H1 (cell line): ENCODE data around the gene HOXC11. TPM values are rescaled to one million over a fixed set of nuclear protein-coding genes. Genes with fewer than 3 reads are reported as not detected.

ENCODE experiments used
- CTCF ChIA-PET: fragments of 300-600 bp; sonication (Branson Sonifier 250); formaldehyde crosslinking; loops from one replicate; lab custom pipeline; 2021; ENCODE audit not compliant: partially characterized antibody; lab: Charles Lee
- POLR2A ChIA-PET: fragments of 300-600 bp; sonication (Branson Sonifier 250); formaldehyde crosslinking; loops from one replicate; lab custom pipeline; 2021; ENCODE audit warnings: inconsistent platforms; ENCODE audit not compliant: partially characterized antibody; lab: Charles Lee
- DNase-seq, 2 experiments: peaks; one replicate each; pipeline versions ENCODE4 v3.0.0 to v3.0.0-alpha.2; 2010 to 2022; ENCODE audit warnings: low spot score in 2 of 2, low read depth in 1 of 2, mixed read lengths in 1 of 2
- FAIRE-seq: peaks from 2 replicates; lab custom pipeline; 2011; peaks lifted over from hg19 to GRCh38; lab: Jason Lieb, UNC
- H2AFZ ChIP-seq: 2 replicates; pipeline ENCODE4 v1.8.1; 2012; ENCODE audit warnings: low read length, inconsistent platforms
- H2AK5ac ChIP-seq: 2 replicates; pipeline ENCODE4 v1.6.1; 2013; ENCODE audit warnings: low read depth, low read length
- H2BK120ac ChIP-seq: replicated peaks from 2 replicates; pipeline ENCODE3; 2013; ENCODE audit warnings: low read depth, low read length, inconsistent platforms
- H2BK12ac ChIP-seq: 2 replicates; pipeline ENCODE4 v1.6.1; 2013; ENCODE audit warnings: low read depth, low read length
- H2BK15ac ChIP-seq: 2 replicates; pipeline ENCODE4 v1.6.1; 2013; ENCODE audit warnings: low read length
- H2BK20ac ChIP-seq: 2 replicates; pipeline ENCODE4 v1.6.1; 2013; ENCODE audit warnings: low read length
- H2BK5ac ChIP-seq: 2 replicates; pipeline ENCODE4 v1.6.1; 2013; ENCODE audit warnings: low read depth, low read length
- H3K14ac ChIP-seq: 2 replicates; pipeline ENCODE4 v1.6.1; 2013; ENCODE audit warnings: inconsistent platforms; ENCODE audit not compliant: insufficient read length
- H3K18ac ChIP-seq: 2 replicates; pipeline ENCODE4 v1.6.1; 2013; ENCODE audit warnings: low read length; ENCODE audit errors: extremely low read depth
- H3K23ac ChIP-seq: 2 replicates; pipeline ENCODE4 v1.6.1; 2013; ENCODE audit warnings: inconsistent platforms; ENCODE audit not compliant: insufficient read length
- H3K23me2 ChIP-seq: 2 replicates; pipeline ENCODE4 v1.6.1; 2013; ENCODE audit warnings: low read depth, low read length
- H3K27ac ChIP-seq: 2 replicates; pipeline ENCODE4 v1.6.1; 2011; ENCODE audit warnings: low read depth, low read length, inconsistent platforms
- H3K27me3 ChIP-seq, 4 experiments: replicated peaks in 1 of 4; 1 replicate in 1 of 4; 2 replicates in 3 of 4; pipeline versions ENCODE4 v1.6.1 to v1.8.1; 2011 to 2013; ENCODE audit warnings: low read length in 3 of 4, mild to moderate bottlenecking in 3 of 4, inconsistent platforms in 2 of 4, mixed read lengths in 2 of 4, moderate library complexity in 1 of 4; ENCODE audit not compliant: control insufficient read depth in 3 of 4, insufficient read depth in 3 of 4; ENCODE audit errors: extremely low read depth in 1 of 4
- H3K36me3 ChIP-seq, 4 experiments: 2 replicates each; pipeline versions ENCODE4 v1.6.1 to v1.8.1; 2011 to 2013; ENCODE audit warnings: mild to moderate bottlenecking in 4 of 4, low read length in 3 of 4, moderate library complexity in 2 of 4, control low read depth in 1 of 4, inconsistent platforms in 1 of 4; ENCODE audit not compliant: insufficient read depth in 4 of 4, control insufficient read depth in 2 of 4
- H3K4ac ChIP-seq: replicated peaks from 2 replicates; pipeline ENCODE3; 2013; ENCODE audit warnings: low read length, low read depth, mixed read lengths, inconsistent platforms; ENCODE audit not compliant: insufficient read length
- H3K4me1 ChIP-seq, 4 experiments: replicated peaks in 1 of 4; 1 replicate in 1 of 4; 2 replicates in 3 of 4; pipeline versions ENCODE4 v1.6.1 to v1.8.1; 2011 to 2013; ENCODE audit warnings: low read length in 3 of 4, inconsistent platforms in 2 of 4, mixed read lengths in 1 of 4; ENCODE audit not compliant: insufficient read depth in 4 of 4, control insufficient read depth in 3 of 4
- H3K4me2 ChIP-seq, 2 experiments: 2 replicates each; pipeline versions ENCODE4 v1.6.1 to v1.8.1; 2011 to 2013; ENCODE audit warnings: low read depth in 2 of 2, low read length in 2 of 2, control low read depth in 1 of 2, inconsistent platforms in 1 of 2, mild to moderate bottlenecking in 1 of 2; ENCODE audit not compliant: insufficient read depth in 1 of 2
- H3K4me3 ChIP-seq, 4 experiments: fragments of 200-600, 300-600 bp in 1 of 4; sonication (generic), shearing (Covaris generic), sonication (Bioruptor Twin) in 1 of 4; 2 replicates each; pipeline versions ENCODE4 v1.5.1 to v1.8.1; 2011 to 2016; ENCODE audit warnings: low read length in 4 of 4, low read depth in 3 of 4, control low read depth in 2 of 4, inconsistent platforms in 2 of 4, mild to moderate bottlenecking in 2 of 4, mixed read lengths in 1 of 4, moderate library complexity in 1 of 4; ENCODE audit not compliant: insufficient read depth in 2 of 4; ENCODE audit errors: extremely low read depth in 1 of 4
- H3K56ac ChIP-seq: replicated peaks from 2 replicates; pipeline ENCODE3; 2013; ENCODE audit warnings: low read depth, mild to moderate bottlenecking, mixed read lengths, low read length, inconsistent platforms; ENCODE audit not compliant: insufficient read length
- H3K79me1 ChIP-seq: 2 replicates; pipeline ENCODE4 v1.6.1; 2013; ENCODE audit warnings: low read depth, low read length, control low read depth
- H3K79me2 ChIP-seq, 2 experiments: 2 replicates each; pipeline versions ENCODE4 v1.6.1 to v1.8.1; 2012 to 2013; ENCODE audit warnings: low read length in 2 of 2, mild to moderate bottlenecking in 2 of 2, inconsistent platforms in 1 of 2; ENCODE audit not compliant: insufficient read depth in 2 of 2, control insufficient read depth in 1 of 2
- H3K9ac ChIP-seq, 4 experiments: replicated peaks in 1 of 4; 1 replicate in 1 of 4; 2 replicates in 3 of 4; pipeline versions ENCODE4 v1.6.1 to v1.8.1; 2011 to 2013; ENCODE audit warnings: low read depth in 3 of 4, low read length in 3 of 4, control low read depth in 2 of 4, mild to moderate bottlenecking in 2 of 4, moderate library complexity in 2 of 4, inconsistent platforms in 1 of 4; ENCODE audit errors: extremely low read depth in 1 of 4
- H3K9me3 ChIP-seq, 2 experiments: 2 replicates each; pipeline versions ENCODE4 v1.6.1 to v1.8.1; 2012 to 2013; ENCODE audit warnings: mild to moderate bottlenecking in 2 of 2, moderate library complexity in 2 of 2, control low read depth in 1 of 2, inconsistent platforms in 1 of 2, low read depth in 1 of 2, low read length in 1 of 2, mixed read lengths in 1 of 2; ENCODE audit not compliant: insufficient read depth in 2 of 2
- H4K20me1 ChIP-seq, 2 experiments: replicated peaks in 1 of 2; 2 replicates each; pipeline versions ENCODE3 to v1.8.1; 2011 to 2013; ENCODE audit warnings: inconsistent platforms in 2 of 2, low read length in 2 of 2, mild to moderate bottlenecking in 1 of 2; ENCODE audit not compliant: insufficient read depth in 2 of 2, control insufficient read depth in 1 of 2
- H4K5ac ChIP-seq: 2 replicates; pipeline ENCODE4 v1.6.1; 2013; ENCODE audit warnings: low read length, low read depth, mixed read lengths, inconsistent platforms; ENCODE audit not compliant: insufficient read length
- H4K8ac ChIP-seq: 2 replicates; pipeline ENCODE4 v1.8.0; 2013; ENCODE audit warnings: mild to moderate bottlenecking, moderate library complexity, low read length, inconsistent platforms; ENCODE audit not compliant: insufficient read depth; ENCODE audit errors: extremely low read depth
- H4K91ac ChIP-seq: replicated peaks from 2 replicates; pipeline ENCODE3; 2013; ENCODE audit warnings: low read length, mixed read lengths, inconsistent platforms; ENCODE audit not compliant: insufficient read length
- BRCA1 ChIP-seq: IDR thresholded peaks from 2 replicates; pipeline ENCODE4 v1.6.1; 2012; ENCODE audit warnings: low read depth, low read length, improper control_type of control experiment
- CREB1 ChIP-seq: IDR thresholded peaks from 2 replicates; pipeline ENCODE4 v1.6.1; 2012; ENCODE audit warnings: inconsistent platforms
- EZH2 ChIP-seq: fragments of 200-600 bp; sonication (generic); IDR thresholded peaks from 2 replicates; pipeline ENCODE4 v1.7.1; 2012; ENCODE audit warnings: low read depth, mild to moderate bottlenecking, moderate library complexity, low read length, inconsistent platforms; ENCODE audit not compliant: severe bottlenecking
- JUND ChIP-seq: IDR thresholded peaks from 2 replicates; pipeline ENCODE4 v1.6.1; 2011; ENCODE audit warnings: mild to moderate bottlenecking, improper control_type of control experiment, low read length
- NANOG ChIP-seq: IDR thresholded peaks from 2 replicates; pipeline ENCODE4 v1.6.1; 2011; ENCODE audit warnings: low read length, low read depth, mild to moderate bottlenecking, inconsistent platforms; ENCODE audit not compliant: insufficient read depth, poor library complexity, severe bottlenecking
- POU5F1 ChIP-seq: IDR thresholded peaks from 2 replicates; pipeline ENCODE4 v1.6.1; 2011; ENCODE audit warnings: low read depth, mild to moderate bottlenecking, low read length, moderate library complexity
- RBBP5 ChIP-seq: IDR thresholded peaks from 2 replicates; pipeline ENCODE4 v1.7.1; 2012; ENCODE audit warnings: low read depth, mild to moderate bottlenecking, inconsistent platforms, low read length, moderate library complexity, borderline replicate concordance
- RNF2 ChIP-seq: fragments of 200-900, 300-1000 bp; sonication (generic); IDR thresholded peaks from 2 replicates; pipeline ENCODE4 v1.7.1; 2016; ENCODE audit warnings: borderline replicate concordance, low read depth, mild to moderate bottlenecking, antibody characterized with exemption, low read length; ENCODE audit not compliant: poor library complexity, severe bottlenecking; ENCODE audit errors: missing control alignments
- SIN3A ChIP-seq, 2 experiments: IDR thresholded peaks in 1 of 2; conservative IDR thresholded peaks in 1 of 2; 2 replicates each; pipeline ENCODE4 v1.6.1; 2011 to 2012; ENCODE audit warnings: low read length in 2 of 2, improper control_type of control experiment in 1 of 2, low read depth in 1 of 2, mild to moderate bottlenecking in 1 of 2
- SIRT6 ChIP-seq: IDR thresholded peaks from one replicate; pipeline ENCODE4 v1.7.1; 2012; ENCODE audit warnings: low read length, inconsistent platforms
- SUZ12 ChIP-seq: fragments of 200-600 bp; sonication (generic); IDR thresholded peaks from 2 replicates; pipeline ENCODE4 v1.6.1; 2012; ENCODE audit warnings: mild to moderate bottlenecking, inconsistent platforms, low read length, moderate library complexity, mixed read lengths
- WGBS, 2 experiments: shearing (Covaris generic) in 1 of 2; methylation state at CpG; one replicate each; pipeline versions ENCODE4 v1.1.6 to v1.1.7; 2013 to 2015; ENCODE audit warnings: low lambda C conversion rate in 2 of 2, mixed read lengths in 2 of 2, inconsistent platforms in 1 of 2, low coverage in 1 of 2, missing lambda C conversion rate in 1 of 2; ENCODE audit not compliant: insufficient replicate concordance in 2 of 2, insufficient coverage in 1 of 2, insufficient read length in 1 of 2; ENCODE audit errors: extremely low coverage in 1 of 2, missing lambda C conversion rate in 1 of 2; 5-methylcytosine and 5-hydroxymethylcytosine counted together
- polyA plus RNA-seq, 7 experiments: library from polyadenylated mRNA; depleted of rRNA in 3 of 7; stranded (reverse) in 5 of 7; unstranded in 2 of 7; fragments of >200 nt in 5 of 7; fragments of 200-250 nt in 2 of 7; gene quantifications; 1 replicate in 5 of 7; 2 replicates in 1 of 7; 4 replicates in 1 of 7; pipeline versions ENCODE4 v1.2.1 to v1.2.3, GENCODE V29; 2011 to 2013; ENCODE audit warnings: missing spikeins in 2 of 7, mixed read lengths in 2 of 7
- total RNA-seq: library from RNA; stranded (reverse); fragmentation: NEBNext Ultra II Directional; extraction: Animal tissue kit (Norgen Biotek cat#: 25700); gene quantifications from 2 replicates; pipeline ENCODE4 v1.2.1, GENCODE V29; 2021

The HOXC11 gene
- total and polyA plus RNA-seq, 2 of the 8 experiments (the other 6 are each of a cell fraction or from before 2014, with no cell fraction given): not detected

DNA sequence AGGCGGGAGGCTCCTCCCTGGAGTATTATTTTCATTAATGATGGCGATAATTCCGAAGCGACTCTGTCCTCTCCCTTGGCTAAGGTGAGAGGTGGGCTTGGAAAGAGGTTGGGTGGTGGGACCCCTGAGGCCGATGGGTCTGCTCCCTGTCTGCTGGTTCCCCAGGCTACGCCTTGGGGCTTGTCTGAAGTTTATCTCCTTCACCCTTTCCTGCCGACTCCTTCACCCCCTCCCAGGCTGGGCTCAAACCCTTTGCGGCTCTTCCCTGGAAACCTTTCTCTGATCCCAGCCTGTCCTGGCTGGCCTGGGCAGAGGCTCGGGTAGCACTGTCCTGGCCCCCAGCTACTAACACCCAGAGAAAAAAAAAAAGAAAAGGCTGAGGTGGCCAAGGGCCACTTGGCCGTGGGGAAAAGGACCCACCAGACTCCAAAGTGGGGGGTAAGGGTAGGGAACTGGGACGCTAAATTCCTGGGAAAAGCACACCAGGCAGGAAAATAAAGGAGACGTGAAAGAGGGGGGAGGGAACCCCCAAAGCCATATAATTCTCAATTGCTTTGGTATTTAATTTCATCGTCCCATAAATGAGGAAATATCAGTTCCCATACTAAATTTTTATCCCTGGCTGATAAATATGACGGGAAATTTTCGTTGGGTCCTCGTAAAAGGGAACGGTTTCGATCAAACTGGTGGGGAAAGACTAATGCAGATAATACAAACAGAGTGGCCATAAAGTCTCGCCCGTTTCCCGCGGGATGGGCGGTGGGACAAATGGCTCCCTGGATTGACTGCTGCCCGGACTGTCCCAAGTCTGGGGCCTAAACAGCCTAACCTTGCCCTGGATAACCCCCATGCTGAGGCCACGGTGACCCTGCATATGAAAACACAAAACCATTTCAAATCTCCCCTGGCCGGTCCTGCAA, 10.0 kb downstream of the HOXC11 start:
- Histone ChIP-seq H3K9me3 (peaks cover 0 to 9% of the 10 kb centered on the region in 2 experiments; a peak in 1 of 4 replicates), H3K79me1 (no peaks in the 10 kb centered on the region), H4K91ac (no peak overlapping the region), H3K4ac (no peak overlapping the region), H3K23ac (no peak overlapping the region), H2BK120ac (no peak overlapping the region), H3K79me2 (no peaks in the 10 kb centered on the region), H4K8ac (no peak overlapping the region), H2BK12ac (no peak overlapping the region), H3K18ac (no peak overlapping the region), H2AFZ (no peak overlapping the region), H2BK20ac (no peak overlapping the region), H3K27me3 (peaks cover 91 to 99% (median 97%) of the 10 kb centered on the region in 4 experiments), H3K9ac (no peak overlapping the region), H3K14ac (no peak overlapping the region), H2BK5ac (no peak overlapping the region), H3K4me2 (no peak overlapping the region), H3K36me3 (peaks cover 0 to 8% (median 0%) of the 10 kb centered on the region in 4 experiments; a peak in 1 of 8 replicates), H2AK5ac (no peak overlapping the region), H3K23me2 (no peaks in the 10 kb centered on the region; the same call in 1 of the 2 replicates), H4K20me1 (peaks cover 21 to 31% of the 10 kb centered on the region in 2 experiments), H3K4me1 (peaks cover 0 to 6% (median 3%) of the 10 kb centered on the region in 4 experiments; a peak in 4 of 7 replicates), H3K56ac (no peak overlapping the region), H4K5ac (no peak overlapping the region), H3K27ac (no peak overlapping the region), H2BK15ac (no peak overlapping the region), H3K4me3 (no peak overlapping the region)
- ChIA-PET POLR2A (no interaction called here), CTCF (no interaction called here)
- no peak for FAIRE-seq
- DNase-seq: no peak
- TF ChIP-seq CREB1: no peak
- TF ChIP-seq JUND: no peak
- TF ChIP-seq RBBP5: no peak
- no peak for TF ChIP-seq SIRT6
- TF ChIP-seq RNF2: peak; percentile 91
- no peak for TF ChIP-seq SIN3A (conservative IDR thresholded peaks at IDR 0.05 in 1 of 2, IDR thresholded peaks at IDR 0.05 in 1 of 2; ENCODE audit: low read depth in 1 of 2, low read length in 2 of 2)
- no peak for TF ChIP-seq BRCA1
- TF ChIP-seq POU5F1: no peak
- TF ChIP-seq NANOG: no peak
- TF ChIP-seq EZH2: peak; percentile 12
- no peak; the same call in 1 of the 2 replicates for TF ChIP-seq SUZ12
- WGBS, 2 experiments: 22% methylated on average over 26 of the region's 26 CpGs; no CpG with 5 or more reads in 1 of the 2 experiments
